Dedifferentiated amniotic fluid mesenchymal stem cell (primary cell): ENCODE results near the gene RACGAP1.
A peak's percentile ranks its signal among the peaks of the same experiment; 100 is the strongest.

Experiments used
- DNase-seq: peaks from one replicate; pipeline ENCODE4 v3.0.0-alpha.2; 2016; ENCODE audit errors: extremely low spot score

RACGAP1 gene

GRCh38 chr12:49985981-49986380 lies 39.3 kb downstream of the RACGAP1 start:
- DNase-seq, result no peak

DNA sequence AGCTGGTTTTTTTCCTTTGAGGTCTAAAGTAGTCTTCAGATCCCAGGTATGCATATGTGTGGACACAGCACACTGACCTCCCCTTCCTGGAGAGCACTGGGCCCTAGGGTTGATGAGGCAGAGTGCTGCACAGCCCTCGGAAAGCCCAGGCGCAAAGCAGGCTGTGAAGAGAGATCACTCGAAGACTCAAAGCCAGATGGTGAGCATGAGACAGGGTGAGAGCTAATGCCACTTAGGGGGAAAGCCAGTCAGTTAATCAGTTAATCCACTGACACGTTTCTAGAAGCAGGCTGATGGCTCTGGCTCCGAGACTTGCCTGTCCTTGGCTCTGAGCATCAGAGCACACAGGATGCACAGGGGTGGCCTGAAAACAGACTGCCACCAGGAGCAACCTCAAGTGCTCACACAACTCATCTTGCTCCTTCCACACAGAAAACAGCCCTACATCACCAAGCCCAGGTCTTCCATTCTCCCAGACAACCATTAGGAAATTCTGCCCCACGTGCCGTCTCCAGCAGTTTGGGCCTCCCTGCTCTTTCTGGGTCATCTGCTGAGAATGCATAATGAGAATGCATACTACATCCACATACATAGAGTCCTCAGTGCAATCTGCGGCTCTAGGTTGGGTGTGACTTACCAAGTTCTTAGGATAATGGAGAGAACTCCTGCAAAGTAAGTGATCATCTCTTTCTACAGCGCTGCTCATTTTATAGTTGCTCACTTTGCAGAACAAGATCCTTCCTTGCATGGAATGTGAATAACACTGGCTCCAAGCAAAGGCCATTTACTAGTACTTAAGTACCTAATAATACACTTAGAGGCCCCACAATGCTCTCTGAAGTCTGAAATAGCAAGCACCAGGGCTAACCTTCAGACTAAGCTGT lies 40.6 kb downstream of the RACGAP1 start:
- no peak for DNase-seq

- peak; percentile 56 for DNase-seq
Observed at GRCh38 chr12:49983892-49984291, 41.4 kb downstream of the RACGAP1 start.

DNA sequence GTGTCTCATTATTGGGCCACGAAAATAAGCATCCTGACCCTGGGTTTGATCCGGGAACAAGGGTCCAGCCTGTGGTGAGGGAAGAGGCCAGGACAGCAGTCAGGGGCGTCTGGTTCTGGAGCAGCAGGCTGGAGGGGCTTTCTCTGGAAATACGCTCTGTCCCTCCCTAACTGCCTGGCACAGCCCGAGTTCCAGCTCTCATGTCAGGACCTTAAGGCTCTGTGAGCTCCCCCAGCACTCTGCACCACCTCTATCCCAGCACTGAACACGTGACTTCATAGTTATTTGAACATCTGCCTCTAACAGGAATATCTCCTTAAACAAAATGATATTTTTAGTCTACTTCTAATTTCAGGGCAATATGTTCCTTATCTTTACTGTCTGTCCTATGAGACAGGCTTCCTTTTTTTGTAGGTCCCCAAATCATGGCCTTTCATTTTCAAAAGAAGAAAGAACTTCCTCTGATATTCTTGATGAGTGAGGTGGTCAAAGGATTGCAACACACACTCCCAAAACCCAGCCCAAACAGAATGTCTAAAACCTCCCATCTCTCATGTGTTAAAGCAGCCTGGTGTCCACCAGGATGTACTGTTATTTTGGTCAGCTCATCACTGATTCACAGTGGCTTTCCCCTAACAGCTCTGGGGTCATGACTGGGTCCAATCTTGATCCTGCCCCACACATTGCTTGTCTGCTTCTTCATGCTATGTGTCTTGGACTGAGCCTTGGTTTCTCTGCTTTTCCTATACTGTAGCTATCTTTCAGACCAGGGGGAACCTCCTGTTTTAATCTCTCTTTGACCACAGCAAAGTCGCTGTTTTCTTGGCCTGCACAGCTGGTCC lies 42.8 kb downstream of the RACGAP1 start:
- DNase-seq, result no peak

GRCh38 chr12:49980501-49981349 lies 44.6 kb downstream of the RACGAP1 start:
- no peak for DNase-seq

- no peak for DNase-seq
Observed at GRCh38 chr12:49979791-49980190, 45.5 kb downstream of the RACGAP1 start.

DNA sequence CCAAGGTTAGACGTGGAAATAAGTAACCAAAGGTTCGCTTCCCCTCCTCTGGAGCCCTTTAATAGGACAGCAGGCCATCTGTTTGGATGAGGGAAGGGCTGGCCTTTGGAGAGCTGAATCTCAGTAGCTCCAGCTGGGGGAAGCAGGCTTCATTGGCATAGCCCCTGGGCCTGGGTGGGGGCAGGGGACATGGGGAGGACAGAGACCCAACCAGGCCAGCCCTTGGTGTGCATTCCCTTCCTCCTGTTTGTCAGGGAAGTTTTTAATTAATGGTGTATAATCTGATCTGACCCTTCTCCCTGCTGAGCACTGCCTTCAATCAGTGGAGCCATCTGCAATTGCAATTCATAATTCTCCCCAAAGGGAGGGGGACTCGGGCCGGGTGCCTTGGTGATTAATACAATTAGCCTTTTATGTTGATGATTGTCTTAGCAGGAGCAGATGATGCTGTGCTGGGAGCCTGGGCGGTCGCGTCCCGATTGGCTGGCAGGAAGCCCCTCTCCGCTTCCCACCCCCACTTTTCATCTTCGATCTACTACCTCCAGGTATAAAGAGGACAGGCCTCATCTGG lies 46.2 kb downstream of the RACGAP1 start:
- DNase-seq, result no peak

DNA sequence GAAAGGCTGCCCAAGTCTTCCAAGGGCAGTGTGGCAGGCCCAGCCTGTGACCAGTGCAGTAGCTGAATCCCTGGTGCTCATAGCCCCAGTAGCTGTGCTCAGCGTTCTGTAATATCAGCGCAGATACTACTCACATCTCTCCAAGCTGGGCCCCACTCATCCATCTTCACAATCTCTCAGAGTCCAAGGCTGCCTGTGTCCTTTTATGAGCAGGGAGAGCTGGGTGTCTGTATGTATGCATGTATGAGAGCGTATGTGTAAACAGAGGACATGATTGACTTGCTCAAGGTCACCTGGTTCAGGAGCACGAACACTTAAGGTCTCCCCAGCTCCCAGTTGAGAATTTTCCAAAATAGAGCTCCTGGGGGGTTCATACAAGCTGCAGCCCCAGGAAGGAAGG lies 47.2 kb downstream of the RACGAP1 start:
- DNase-seq, result no peak

GRCh38 chr12:49976557-49976956 lies 48.7 kb downstream of the RACGAP1 start:
- DNase-seq, result no peak

- DNase-seq, result no peak
Observed at GRCh38 chr12:49975318-49975761, 50.0 kb downstream of the RACGAP1 start.

- DNase-seq, result no peak
Observed at GRCh38 chr12:49974677-49975317, 50.5 kb downstream of the RACGAP1 start.

DNA sequence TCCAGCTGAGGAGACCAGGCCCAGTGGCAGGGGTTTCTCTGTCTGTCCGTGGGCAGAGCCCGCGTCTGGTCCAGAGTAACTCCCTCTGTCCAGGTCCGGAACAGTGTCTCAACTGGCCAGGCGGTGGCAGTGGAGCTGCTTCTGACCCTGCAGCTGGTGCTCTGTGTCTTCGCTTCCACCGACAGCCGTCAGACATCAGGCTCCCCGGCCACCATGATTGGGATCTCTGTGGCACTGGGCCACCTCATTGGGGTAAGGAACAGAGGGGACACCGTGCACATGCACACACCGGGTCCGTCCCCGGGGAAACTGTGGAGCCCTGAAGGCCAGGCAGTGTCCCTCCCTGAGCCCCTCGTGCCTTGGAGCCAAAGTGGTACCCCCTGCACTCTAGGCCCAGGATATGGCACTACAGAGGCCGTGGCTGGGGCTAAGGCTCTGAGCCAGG lies 51.0 kb downstream of the RACGAP1 start:
- peak; percentile 54 for DNase-seq

GRCh38 chr12:49973361-49973830 lies 51.9 kb downstream of the RACGAP1 start:
- DNase-seq, result no peak

DNA sequence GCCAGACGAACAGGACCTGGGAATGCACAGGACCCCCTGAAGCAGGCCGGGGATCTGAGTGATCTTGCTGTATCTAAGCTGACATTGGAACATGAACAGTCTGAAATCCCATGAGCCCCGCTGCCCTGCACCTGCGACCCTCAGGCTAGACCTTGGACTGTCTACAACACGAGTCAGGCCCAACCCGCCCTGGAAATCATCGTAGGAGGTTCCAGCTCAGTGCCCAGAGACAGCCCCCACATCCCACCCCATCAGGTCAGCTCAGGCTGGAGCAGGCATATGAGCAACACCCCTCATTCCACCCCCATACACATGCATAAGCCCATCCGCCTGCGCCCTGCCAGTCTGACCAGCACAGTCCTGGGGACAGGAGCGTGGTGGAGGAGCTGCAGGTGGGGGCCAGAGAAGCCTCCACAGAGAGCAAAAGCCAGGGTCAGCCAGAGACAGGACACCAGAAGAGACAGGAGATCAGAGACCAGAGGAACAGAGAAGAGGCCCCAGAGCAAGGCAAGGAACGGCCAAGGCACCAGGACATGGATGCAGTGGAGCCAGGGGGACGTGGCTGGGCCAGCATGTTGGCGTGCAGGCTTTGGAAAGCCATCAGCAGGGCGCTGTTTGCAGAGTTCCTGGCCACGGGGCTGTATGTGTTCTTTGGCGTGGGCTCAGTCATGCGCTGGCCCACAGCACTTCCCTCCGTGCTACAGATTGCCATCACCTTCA lies 52.5 kb downstream of the RACGAP1 start, which contains the start of gene AQP6:
Gene AQP6 (plus strand): TSS at position 307 of the 720 bp plus-strand sequence. CDS start 227 bp downstream, at position 534.
- DNase-seq, result no peak

GRCh38 chr12:49972129-49972528 lies 53.2 kb downstream of the RACGAP1 start:
- DNase-seq, result no peak

- no peak for DNase-seq
Observed at GRCh38 chr12:49971141-49971540, 54.2 kb downstream of the RACGAP1 start.

DNA sequence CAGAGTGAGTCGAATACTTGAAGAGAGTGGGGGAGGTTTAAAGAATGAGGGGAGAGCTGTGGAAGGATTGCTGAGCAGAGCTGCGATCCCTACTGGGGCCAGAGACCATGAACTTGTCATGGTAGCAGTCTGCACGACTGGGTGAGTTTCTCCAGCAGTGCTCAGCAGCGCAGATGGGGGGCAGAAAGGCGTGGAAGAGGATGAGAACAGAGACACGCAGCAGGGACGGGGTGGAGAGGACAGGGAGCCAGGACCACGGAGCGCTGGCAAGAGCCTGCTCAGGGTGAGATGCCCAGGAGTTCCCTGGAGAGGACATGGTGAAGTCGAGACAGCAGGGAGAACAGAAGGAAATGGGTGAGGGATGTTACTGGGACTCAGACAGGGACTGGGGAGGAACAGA lies 54.6 kb downstream of the RACGAP1 start:
- no peak for DNase-seq

DNA sequence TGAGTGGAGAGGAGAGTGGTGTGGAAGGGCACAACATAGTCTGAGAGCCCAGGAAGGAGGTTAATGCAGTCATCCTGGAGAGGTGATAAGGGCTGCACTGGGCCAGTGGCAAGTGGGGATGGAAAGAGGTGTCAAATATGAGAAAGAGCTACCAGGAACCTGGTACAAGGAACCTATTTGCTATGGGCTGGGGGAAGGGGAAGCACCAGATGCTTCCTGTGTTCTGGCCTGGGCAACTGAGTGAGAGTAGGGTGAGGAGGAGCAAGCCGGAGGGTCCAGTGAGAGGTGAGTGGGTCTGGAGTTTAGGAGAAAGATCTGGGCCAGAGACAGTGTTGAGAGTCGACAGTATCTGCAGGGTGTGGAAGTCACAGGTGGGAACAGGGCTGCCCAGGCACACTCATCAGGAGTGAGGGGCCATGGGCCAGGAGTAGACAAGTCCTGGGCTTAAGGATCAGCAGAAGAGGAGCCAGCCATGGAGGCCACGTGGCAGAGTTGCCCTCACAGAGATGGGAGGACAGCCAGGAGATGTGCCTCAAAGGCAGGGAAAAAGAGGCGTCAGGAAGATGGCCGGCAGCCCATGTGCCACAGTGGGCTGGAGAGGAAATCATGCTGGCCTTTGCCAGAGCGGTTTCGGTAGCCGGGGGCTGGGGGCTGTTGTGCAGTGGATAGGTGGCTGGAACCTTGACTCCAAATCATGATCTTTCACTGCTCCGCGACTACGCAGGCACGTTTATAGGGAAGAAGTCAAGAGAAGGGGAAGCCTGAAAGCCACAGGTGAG lies 55.5 kb downstream of the RACGAP1 start:
- no peak for DNase-seq

DNA sequence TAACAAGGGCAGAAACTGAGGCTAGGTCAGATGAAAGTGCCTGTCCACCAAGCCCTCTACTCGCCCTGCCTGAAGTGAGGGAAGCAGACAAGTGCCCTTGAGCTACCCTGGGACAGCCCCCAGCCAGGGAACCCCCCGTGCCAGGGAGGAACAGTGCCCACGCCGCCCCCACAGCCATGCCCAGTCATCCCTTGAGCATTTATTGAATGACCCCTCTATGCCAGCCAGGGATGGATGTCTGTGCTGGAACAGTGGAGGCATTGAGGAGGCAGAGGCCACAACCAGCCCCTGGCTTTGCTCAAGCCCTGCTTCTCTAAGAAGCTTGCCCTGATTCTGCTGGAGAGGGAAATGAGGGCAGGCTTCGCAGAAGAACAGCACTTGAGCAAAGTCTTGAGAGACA lies 56.3 kb downstream of the RACGAP1 start:
- DNase-seq, result no peak
